ENCODE data around the gene KCNS3.
"Not testable (repeated sequence)": the region's sequence is repeated elsewhere in the genome, so short reads cannot be mapped to it uniquely, and the experiment has no call there.

The KCNS3 gene

DNA sequence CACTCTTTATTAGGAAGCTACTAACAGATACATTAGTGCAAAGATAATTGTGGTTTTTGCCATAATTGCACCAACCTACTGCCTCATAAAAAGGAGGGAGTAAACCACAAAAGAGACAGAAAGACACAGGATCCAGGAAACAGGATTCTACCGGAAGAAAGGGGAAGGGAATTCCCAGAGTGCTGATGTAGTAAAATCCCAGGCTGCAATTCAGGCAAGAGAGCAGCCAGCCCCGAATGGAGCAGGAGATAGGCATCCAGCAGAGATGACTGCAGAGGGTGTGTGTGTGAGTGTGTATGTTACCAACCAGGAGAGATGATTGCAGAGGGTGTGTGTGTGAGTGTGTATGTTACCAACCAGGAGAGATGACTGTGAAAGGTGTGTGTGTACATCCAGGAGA is 84.4 kb downstream of the KCNS3 start:
- no peak overlapping the region for H3K4me3 ChIP-seq (ENCODE audit: control insufficient read depth, low read depth, low read length)
- peak; percentile 16 for DNase-seq (ENCODE audit: low read depth)
- no peak for TF ChIP-seq CTCF (conservative IDR thresholded peaks at IDR 0.05; ENCODE audit: control insufficient read depth, insufficient read depth, low read depth, low read length)

DNA sequence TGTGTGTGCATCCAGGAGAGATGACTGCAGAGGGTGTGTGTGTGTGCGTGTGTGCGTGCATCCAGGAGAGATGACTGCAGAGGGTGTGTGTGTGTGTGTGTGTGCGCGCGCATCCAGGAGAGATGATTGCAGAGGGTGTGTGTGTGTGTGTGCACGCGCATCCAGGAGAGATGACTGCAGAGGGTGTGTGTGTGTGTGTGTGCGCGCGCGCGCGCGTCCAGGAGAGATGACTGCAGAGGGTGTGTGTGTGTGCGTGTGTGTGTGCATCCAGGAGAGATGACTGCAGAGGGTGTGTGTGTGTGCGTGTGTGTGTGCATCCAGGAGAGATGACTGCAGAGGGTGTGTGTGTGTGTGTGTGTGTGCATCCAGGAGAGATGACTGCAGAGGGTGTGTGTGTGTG is 85.1 kb downstream of the KCNS3 start:
- not testable (repeated sequence) for DNase-seq (ENCODE audit: low read depth); H3K4me3 ChIP-seq (ENCODE audit: control insufficient read depth, low read depth, low read length)

- TF ChIP-seq CTCF (conservative IDR thresholded peaks at IDR 0.05; ENCODE audit: control insufficient read depth, insufficient read depth, low read depth, low read length): no peak
- no peak for DNase-seq (ENCODE audit: low read depth)
- no peak overlapping the region for H3K4me3 ChIP-seq (ENCODE audit: control insufficient read depth, low read depth, low read length)
Measured at GRCh38 chr2:17965196-17965595, 86.7 kb downstream of the KCNS3 start.

- H3K4me3 ChIP-seq (ENCODE audit: control insufficient read depth, low read depth, low read length): no peak overlapping the region
- TF ChIP-seq CTCF (conservative IDR thresholded peaks at IDR 0.05; ENCODE audit: control insufficient read depth, insufficient read depth, low read depth, low read length): no peak
- no peak for DNase-seq (ENCODE audit: low read depth)
Measured at GRCh38 chr2:17966798-17967197, 88.3 kb downstream of the KCNS3 start.

DNA sequence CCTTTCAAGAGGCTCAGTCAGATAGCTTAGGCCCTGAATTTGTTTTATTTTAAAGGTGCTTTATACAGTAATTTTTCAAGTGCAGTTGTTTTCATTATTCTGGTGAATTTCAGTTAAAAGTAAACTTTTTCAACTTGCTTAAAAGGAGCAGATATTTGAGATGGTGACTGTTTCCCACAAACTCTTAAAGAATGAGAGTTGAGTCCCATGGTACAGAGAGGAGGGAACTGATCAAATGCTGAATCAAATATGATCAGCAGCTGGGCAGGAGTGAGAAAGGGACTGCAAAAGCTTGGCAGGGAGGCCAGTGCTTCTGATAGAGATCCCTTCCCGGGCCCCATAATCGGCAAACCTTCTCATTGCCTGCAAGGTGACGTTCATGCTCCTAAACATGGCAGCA is 91.2 kb downstream of the KCNS3 start:
- no peak for TF ChIP-seq CTCF (conservative IDR thresholded peaks at IDR 0.05; ENCODE audit: control insufficient read depth, insufficient read depth, low read depth, low read length)
- DNase-seq (ENCODE audit: low read depth): no peak
- H3K4me3 ChIP-seq (ENCODE audit: control insufficient read depth, low read depth, low read length): no peak overlapping the region

GRCh38 chr2:17971531-17972125 is 93.2 kb downstream of the KCNS3 start:
- H3K4me3 ChIP-seq (ENCODE audit: control insufficient read depth, low read depth, low read length): no peak overlapping the region
- no peak for DNase-seq (ENCODE audit: low read depth)
- TF ChIP-seq CTCF (conservative IDR thresholded peaks at IDR 0.05; ENCODE audit: control insufficient read depth, insufficient read depth, low read depth, low read length): no peak

GRCh38 chr2:17972991-17973390 is 94.5 kb downstream of the KCNS3 start:
- no peak for TF ChIP-seq CTCF (conservative IDR thresholded peaks at IDR 0.05; ENCODE audit: control insufficient read depth, insufficient read depth, low read depth, low read length)
- no peak for DNase-seq (ENCODE audit: low read depth)
- no peak overlapping the region for H3K4me3 ChIP-seq (ENCODE audit: control insufficient read depth, low read depth, low read length)
